ENCODE results near the gene WDR86. TPM values are rescaled to one million over a fixed set of nuclear protein-coding genes. Genes with fewer than 3 reads are reported as not detected.

Gene WDR86
- total and polyA plus RNA-seq, 2 of the 8 experiments (the other 6 are each of a cell fraction or from before 2014, with no cell fraction given) = 12.7 to 15.8 TPM

GRCh38 chr7:151400626-151401315 lies 9.1 kb downstream of the WDR86 start (continued):
- TF ChIP-seq, protein P1, sequence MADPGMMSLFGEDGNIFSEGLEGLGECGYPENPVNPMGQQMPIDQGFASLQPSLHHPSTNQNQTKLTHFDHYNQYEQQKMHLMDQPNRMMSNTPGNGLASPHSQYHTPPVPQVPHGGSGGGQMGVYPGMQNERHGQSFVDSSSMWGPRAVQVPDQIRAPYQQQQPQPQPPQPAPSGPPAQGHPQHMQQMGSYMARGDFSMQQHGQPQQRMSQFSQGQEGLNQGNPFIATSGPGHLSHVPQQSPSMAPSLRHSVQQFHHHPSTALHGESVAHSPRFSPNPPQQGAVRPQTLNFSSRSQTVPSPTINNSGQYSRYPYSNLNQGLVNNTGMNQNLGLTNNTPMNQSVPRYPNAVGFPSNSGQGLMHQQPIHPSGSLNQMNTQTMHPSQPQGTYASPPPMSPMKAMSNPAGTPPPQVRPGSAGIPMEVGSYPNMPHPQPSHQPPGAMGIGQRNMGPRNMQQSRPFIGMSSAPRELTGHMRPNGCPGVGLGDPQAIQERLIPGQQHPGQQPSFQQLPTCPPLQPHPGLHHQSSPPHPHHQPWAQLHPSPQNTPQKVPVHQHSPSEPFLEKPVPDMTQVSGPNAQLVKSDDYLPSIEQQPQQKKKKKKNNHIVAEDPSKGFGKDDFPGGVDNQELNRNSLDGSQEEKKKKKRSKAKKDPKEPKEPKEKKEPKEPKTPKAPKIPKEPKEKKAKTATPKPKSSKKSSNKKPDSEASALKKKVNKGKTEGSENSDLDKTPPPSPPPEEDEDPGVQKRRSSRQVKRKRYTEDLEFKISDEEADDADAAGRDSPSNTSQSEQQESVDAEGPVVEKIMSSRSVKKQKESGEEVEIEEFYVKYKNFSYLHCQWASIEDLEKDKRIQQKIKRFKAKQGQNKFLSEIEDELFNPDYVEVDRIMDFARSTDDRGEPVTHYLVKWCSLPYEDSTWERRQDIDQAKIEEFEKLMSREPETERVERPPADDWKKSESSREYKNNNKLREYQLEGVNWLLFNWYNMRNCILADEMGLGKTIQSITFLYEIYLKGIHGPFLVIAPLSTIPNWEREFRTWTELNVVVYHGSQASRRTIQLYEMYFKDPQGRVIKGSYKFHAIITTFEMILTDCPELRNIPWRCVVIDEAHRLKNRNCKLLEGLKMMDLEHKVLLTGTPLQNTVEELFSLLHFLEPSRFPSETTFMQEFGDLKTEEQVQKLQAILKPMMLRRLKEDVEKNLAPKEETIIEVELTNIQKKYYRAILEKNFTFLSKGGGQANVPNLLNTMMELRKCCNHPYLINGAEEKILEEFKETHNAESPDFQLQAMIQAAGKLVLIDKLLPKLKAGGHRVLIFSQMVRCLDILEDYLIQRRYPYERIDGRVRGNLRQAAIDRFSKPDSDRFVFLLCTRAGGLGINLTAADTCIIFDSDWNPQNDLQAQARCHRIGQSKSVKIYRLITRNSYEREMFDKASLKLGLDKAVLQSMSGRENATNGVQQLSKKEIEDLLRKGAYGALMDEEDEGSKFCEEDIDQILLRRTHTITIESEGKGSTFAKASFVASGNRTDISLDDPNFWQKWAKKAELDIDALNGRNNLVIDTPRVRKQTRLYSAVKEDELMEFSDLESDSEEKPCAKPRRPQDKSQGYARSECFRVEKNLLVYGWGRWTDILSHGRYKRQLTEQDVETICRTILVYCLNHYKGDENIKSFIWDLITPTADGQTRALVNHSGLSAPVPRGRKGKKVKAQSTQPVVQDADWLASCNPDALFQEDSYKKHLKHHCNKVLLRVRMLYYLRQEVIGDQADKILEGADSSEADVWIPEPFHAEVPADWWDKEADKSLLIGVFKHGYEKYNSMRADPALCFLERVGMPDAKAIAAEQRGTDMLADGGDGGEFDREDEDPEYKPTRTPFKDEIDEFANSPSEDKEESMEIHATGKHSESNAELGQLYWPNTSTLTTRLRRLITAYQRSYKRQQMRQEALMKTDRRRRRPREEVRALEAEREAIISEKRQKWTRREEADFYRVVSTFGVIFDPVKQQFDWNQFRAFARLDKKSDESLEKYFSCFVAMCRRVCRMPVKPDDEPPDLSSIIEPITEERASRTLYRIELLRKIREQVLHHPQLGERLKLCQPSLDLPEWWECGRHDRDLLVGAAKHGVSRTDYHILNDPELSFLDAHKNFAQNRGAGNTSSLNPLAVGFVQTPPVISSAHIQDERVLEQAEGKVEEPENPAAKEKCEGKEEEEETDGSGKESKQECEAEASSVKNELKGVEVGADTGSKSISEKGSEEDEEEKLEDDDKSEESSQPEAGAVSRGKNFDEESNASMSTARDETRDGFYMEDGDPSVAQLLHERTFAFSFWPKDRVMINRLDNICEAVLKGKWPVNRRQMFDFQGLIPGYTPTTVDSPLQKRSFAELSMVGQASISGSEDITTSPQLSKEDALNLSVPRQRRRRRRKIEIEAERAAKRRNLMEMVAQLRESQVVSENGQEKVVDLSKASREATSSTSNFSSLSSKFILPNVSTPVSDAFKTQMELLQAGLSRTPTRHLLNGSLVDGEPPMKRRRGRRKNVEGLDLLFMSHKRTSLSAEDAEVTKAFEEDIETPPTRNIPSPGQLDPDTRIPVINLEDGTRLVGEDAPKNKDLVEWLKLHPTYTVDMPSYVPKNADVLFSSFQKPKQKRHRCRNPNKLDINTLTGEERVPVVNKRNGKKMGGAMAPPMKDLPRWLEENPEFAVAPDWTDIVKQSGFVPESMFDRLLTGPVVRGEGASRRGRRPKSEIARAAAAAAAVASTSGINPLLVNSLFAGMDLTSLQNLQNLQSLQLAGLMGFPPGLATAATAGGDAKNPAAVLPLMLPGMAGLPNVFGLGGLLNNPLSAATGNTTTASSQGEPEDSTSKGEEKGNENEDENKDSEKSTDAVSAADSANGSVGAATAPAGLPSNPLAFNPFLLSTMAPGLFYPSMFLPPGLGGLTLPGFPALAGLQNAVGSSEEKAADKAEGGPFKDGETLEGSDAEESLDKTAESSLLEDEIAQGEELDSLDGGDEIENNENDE (IDR thresholded peaks at IDR 0.05; ENCODE audit: insufficient replicate concordance, low read length) = no peak
- TF ChIP-seq CTCF (IDR thresholded peaks at IDR 0.05; ENCODE audit: control extremely low read depth in 1 of 3, insufficient read depth in 1 of 3, low read depth in 1 of 3, low read length in 3 of 3) = peak in 1 of 3 experiments; percentile 10; a peak in 1 of 4 replicates
- TF ChIP-seq EP300 (IDR thresholded peaks at IDR 0.05; ENCODE audit: borderline replicate concordance in 1 of 2, low read depth in 2 of 2, low read length in 2 of 2) = 0 out of 3 replicates have a peak, but pooled peaks of 1 of the 2 experiments have one; percentile 11
- TF ChIP-seq MAFK (IDR thresholded peaks at IDR 0.05; ENCODE audit: low read depth, low read length) = no peak
- TF ChIP-seq KDM4A (IDR thresholded peaks at IDR 0.05; ENCODE audit: low read depth, low read length, severe bottlenecking) = no peak
